ENCODE data around the gene HECTD2. TPM values are rescaled to one million over a fixed set of nuclear protein-coding genes. Genes with fewer than 3 reads are reported as not detected.

Gene HECTD2
- total RNA-seq, 2 experiments from 2014 or later: 0.16 to 0.78 TPM

GRCh38 chr10:91545838-91546237 is 135.7 kb downstream of the HECTD2 start:
- H3K4me2 ChIP-seq (ENCODE audit: low read length): no peak overlapping the region
- no peak for DNase-seq (ENCODE audit: low spot score)
- H3K36me3 ChIP-seq (ENCODE audit: insufficient read depth, low read length): no peaks in the 10 kb centered on the region
- intact Hi-C loops (cut with micrococcal nuclease; ENCODE audit: unreplicated experiment): no loop called here
- BruUV-seq (replicated peaks): no TSS peak
- no peaks in the 10 kb centered on the region for H4K20me1 ChIP-seq (ENCODE audit: insufficient read depth, low read length)
- H3K27ac ChIP-seq (ENCODE audit: low read depth, low read length, poor library complexity, severe bottlenecking): no peak overlapping the region
- no peak overlapping the region for H3K4me3 ChIP-seq (ENCODE audit: low read depth, low read length, poor library complexity, severe bottlenecking)
- H3K79me2 ChIP-seq (ENCODE audit: insufficient read depth, low read depth, low read length): no peaks in the 10 kb centered on the region
- H3K9me3 ChIP-seq (ENCODE audit: low read length): no peaks in the 10 kb centered on the region
- ChIA-PET POLR2A (no interaction called here), CTCF (ENCODE audit: unreplicated experiment) (no interaction called here)
- no peaks in the 10 kb centered on the region for H3K9me2 ChIP-seq (ENCODE audit: insufficient read depth, low read length)
- no peaks in the 10 kb centered on the region for H3K4me1 ChIP-seq (ENCODE audit: insufficient read depth, low read length, poor library complexity, severe bottlenecking)
- TF ChIP-seq EZH2phosphoT487 (IDR thresholded peaks at IDR 0.05; ENCODE audit: borderline replicate concordance, low read depth, low read length): no peak
- no peak for TF ChIP-seq CTCF (conservative IDR thresholded peaks at IDR 0.05; ENCODE audit: low read length)
- no peak overlapping the region for H2AFZ ChIP-seq (ENCODE audit: low read length)

GRCh38 chr10:91549262-91549661 is 139.1 kb downstream of the HECTD2 start:
- Histone ChIP-seq H3K4me3 (ENCODE audit: low read depth, low read length, poor library complexity, severe bottlenecking) (no peak overlapping the region), H3K36me3 (ENCODE audit: insufficient read depth, low read length) (no peaks in the 10 kb centered on the region), H3K9me3 (ENCODE audit: low read length) (no peaks in the 10 kb centered on the region), H2AFZ (ENCODE audit: low read length) (no peak overlapping the region), H4K20me1 (ENCODE audit: insufficient read depth, low read length) (no peaks in the 10 kb centered on the region), H3K4me2 (ENCODE audit: low read length) (no peak overlapping the region), H3K4me1 (ENCODE audit: insufficient read depth, low read length, poor library complexity, severe bottlenecking) (no peaks in the 10 kb centered on the region), H3K9me2 (ENCODE audit: insufficient read depth, low read length) (no peaks in the 10 kb centered on the region), H3K27ac (ENCODE audit: low read depth, low read length, poor library complexity, severe bottlenecking) (no peak overlapping the region), H3K79me2 (ENCODE audit: insufficient read depth, low read depth, low read length) (no peaks in the 10 kb centered on the region)
- intact Hi-C loops (cut with micrococcal nuclease; ENCODE audit: unreplicated experiment): no loop called here
- BruUV-seq (replicated peaks): no TSS peak
- POLR2A ChIA-PET: no interaction called here
- TF ChIP-seq CTCF (conservative IDR thresholded peaks at IDR 0.05; ENCODE audit: low read length) (no peak), EZH2phosphoT487 (IDR thresholded peaks at IDR 0.05; ENCODE audit: borderline replicate concordance, low read depth, low read length) (no peak)
- DNase-seq (ENCODE audit: low spot score): no peak
- CTCF ChIA-PET (ENCODE audit: unreplicated experiment): no interaction called here

GRCh38 chr10:91550021-91550420 is 139.9 kb downstream of the HECTD2 start:
- H3K9me2 ChIP-seq (ENCODE audit: insufficient read depth, low read length): no peaks in the 10 kb centered on the region
- H3K4me3 ChIP-seq (ENCODE audit: low read depth, low read length, poor library complexity, severe bottlenecking): no peak overlapping the region
- ChIA-PET POLR2A (no interaction called here), CTCF (ENCODE audit: unreplicated experiment) (no interaction called here)
- no peak for TF ChIP-seq EZH2phosphoT487 (IDR thresholded peaks at IDR 0.05; ENCODE audit: borderline replicate concordance, low read depth, low read length)
- TF ChIP-seq CTCF (conservative IDR thresholded peaks at IDR 0.05; ENCODE audit: low read length): no peak
- intact Hi-C loops (cut with micrococcal nuclease; ENCODE audit: unreplicated experiment): no loop called here
- no peaks in the 10 kb centered on the region for H3K9me3 ChIP-seq (ENCODE audit: low read length)
- H4K20me1 ChIP-seq (ENCODE audit: insufficient read depth, low read length): no peaks in the 10 kb centered on the region
- no peak overlapping the region for H3K27ac ChIP-seq (ENCODE audit: low read depth, low read length, poor library complexity, severe bottlenecking)
- no TSS peak for BruUV-seq (replicated peaks)
- no peak overlapping the region for H2AFZ ChIP-seq (ENCODE audit: low read length)
- H3K4me2 ChIP-seq (ENCODE audit: low read length): no peak overlapping the region
- DNase-seq (ENCODE audit: low spot score): no peak
- no peaks in the 10 kb centered on the region for H3K36me3 ChIP-seq (ENCODE audit: insufficient read depth, low read length)
- no peaks in the 10 kb centered on the region for H3K4me1 ChIP-seq (ENCODE audit: insufficient read depth, low read length, poor library complexity, severe bottlenecking)
- no peaks in the 10 kb centered on the region for H3K79me2 ChIP-seq (ENCODE audit: insufficient read depth, low read depth, low read length)
